Nephron (organoid): Measurements from ENCODE around the gene CLDN7.

Source experiments
- H3K27ac Mint-ChIP-seq, 3 experiments: 2 replicates each; pipeline ENCODE4 v1.8.0; 2020; ENCODE audit warnings: mixed read lengths in 3 of 3, mild to moderate bottlenecking in 2 of 3, moderate library complexity in 1 of 3
- H3K27me3 Mint-ChIP-seq: 2 replicates; pipeline ENCODE4 v1.8.0; 2021; ENCODE audit warnings: low read depth, mild to moderate bottlenecking, moderate library complexity, mixed read lengths
- H3K36me3 Mint-ChIP-seq: 2 replicates; pipeline ENCODE4 v1.8.0; 2020; ENCODE audit warnings: low read depth, mixed read lengths
- H3K4me1 Mint-ChIP-seq: 2 replicates; pipeline ENCODE4 v1.8.0; 2020; ENCODE audit warnings: mixed read lengths
- H3K4me3 Mint-ChIP-seq, 3 experiments: 2 replicates each; pipeline ENCODE4 v1.8.0; 2020; ENCODE audit warnings: mild to moderate bottlenecking in 3 of 3, mixed read lengths in 3 of 3, moderate library complexity in 2 of 3
- H3K9me3 Mint-ChIP-seq: 2 replicates; pipeline ENCODE4 v1.8.0; 2020; ENCODE audit warnings: mixed read lengths
- CTCF ChIP-seq, 3 experiments: fragments of 200-600 bp; sonication (generic); IDR thresholded peaks; one replicate each; pipeline ENCODE4 v1.5.0; 2021; ENCODE audit warnings: antibody characterized with exemption in 3 of 3; ENCODE audit not compliant: unreplicated experiment in 3 of 3

Gene CLDN7

GRCh38 chr17:7306911-7307685 is 44.8 kb upstream of the CLDN7 start, which contains the start of gene EIF5A:
Gene EIF5A, plus strand, starts transcription at chr17:7307628. Its CDS starts 2,008 bp downstream, at chr17:7309636.
- Mint-ChIP-seq H3K9me3 (no peaks in the 10 kb centered on the region), H3K27ac (peak within 1 kb of the TSS; percentile 95 to 99 (median 98)), H3K4me3 (peak within 1 kb of the TSS; percentile 94 to 99 (median 97)), H3K36me3 (peaks cover 34% of the 10 kb centered on the region), H3K4me1 (peaks cover 30% of the 10 kb centered on the region), H3K27me3 (no peaks in the 10 kb centered on the region)
- TF ChIP-seq CTCF (IDR thresholded peaks at IDR 0.05; ENCODE audit: unreplicated experiment in 3 of 3), result no peak

GRCh38 chr17:7304179-7304578 is 41.9 kb upstream of the CLDN7 start:
- H3K36me3 Mint-ChIP-seq, result peaks cover 6% of the 10 kb centered on the region
- H3K27ac Mint-ChIP-seq, result peak overlapping the region in 1 of 3 experiments; percentile 37
- no peaks in the 10 kb centered on the region for H3K9me3 Mint-ChIP-seq
- peak overlapping the region in 2 of 3 experiments; percentile 58 to 63 for H3K4me3 Mint-ChIP-seq
- no peak for TF ChIP-seq CTCF (IDR thresholded peaks at IDR 0.05; ENCODE audit: unreplicated experiment in 3 of 3)
- peaks cover 7% of the 10 kb centered on the region for H3K4me1 Mint-ChIP-seq
- peaks cover 7% of the 10 kb centered on the region for H3K27me3 Mint-ChIP-seq

- no peaks in the 10 kb centered on the region for H3K36me3 Mint-ChIP-seq
- peaks cover 61% of the 10 kb centered on the region for H3K27me3 Mint-ChIP-seq
- no peaks in the 10 kb centered on the region for H3K9me3 Mint-ChIP-seq
- peak; percentile 93 to 96 (median 95) for TF ChIP-seq CTCF (IDR thresholded peaks at IDR 0.05; ENCODE audit: unreplicated experiment in 3 of 3)
- no peak overlapping the region for H3K27ac Mint-ChIP-seq
- peaks cover 17% of the 10 kb centered on the region for H3K4me1 Mint-ChIP-seq
- peak overlapping the region; percentile 7 to 56 (median 23) for H3K4me3 Mint-ChIP-seq
Measured at GRCh38 chr17:7296189-7296861, 34.0 kb upstream of the CLDN7 start.

- H3K27me3 Mint-ChIP-seq, result peaks cover 69% of the 10 kb centered on the region
- no peak overlapping the region for H3K27ac Mint-ChIP-seq
- H3K4me1 Mint-ChIP-seq, result peaks cover 17% of the 10 kb centered on the region
- H3K4me3 Mint-ChIP-seq, result peak overlapping the region; percentile 78 to 81 (median 80)
- TF ChIP-seq CTCF (IDR thresholded peaks at IDR 0.05; ENCODE audit: unreplicated experiment in 3 of 3), result no peak
- H3K36me3 Mint-ChIP-seq, result no peaks in the 10 kb centered on the region
- no peaks in the 10 kb centered on the region for H3K9me3 Mint-ChIP-seq
Measured at GRCh38 chr17:7295230-7296180, 33.2 kb upstream of the CLDN7 start.

- peak within 1 kb of the TSS in 2 of 3 experiments; percentile 60 to 67 for H3K27ac Mint-ChIP-seq
- H3K4me1 Mint-ChIP-seq, result peaks cover 17% of the 10 kb centered on the region
- no peak for TF ChIP-seq CTCF (IDR thresholded peaks at IDR 0.05; ENCODE audit: unreplicated experiment in 3 of 3)
- H3K36me3 Mint-ChIP-seq, result no peaks in the 10 kb centered on the region
- peaks cover 69% of the 10 kb centered on the region for H3K27me3 Mint-ChIP-seq
- H3K4me3 Mint-ChIP-seq, result peak within 1 kb of the TSS; percentile 78 to 81 (median 80)
- no peaks in the 10 kb centered on the region for H3K9me3 Mint-ChIP-seq
Measured at GRCh38 chr17:7294614-7295153, 32.4 kb upstream of the CLDN7 start, which contains the start of gene YBX2. Gene YBX2, minus strand, starts transcription at chr17:7294639. Its CDS starts 139 bp downstream, at chr17:7294500.
